ENCODE data around the gene TRIO.

TRIO gene

DNA sequence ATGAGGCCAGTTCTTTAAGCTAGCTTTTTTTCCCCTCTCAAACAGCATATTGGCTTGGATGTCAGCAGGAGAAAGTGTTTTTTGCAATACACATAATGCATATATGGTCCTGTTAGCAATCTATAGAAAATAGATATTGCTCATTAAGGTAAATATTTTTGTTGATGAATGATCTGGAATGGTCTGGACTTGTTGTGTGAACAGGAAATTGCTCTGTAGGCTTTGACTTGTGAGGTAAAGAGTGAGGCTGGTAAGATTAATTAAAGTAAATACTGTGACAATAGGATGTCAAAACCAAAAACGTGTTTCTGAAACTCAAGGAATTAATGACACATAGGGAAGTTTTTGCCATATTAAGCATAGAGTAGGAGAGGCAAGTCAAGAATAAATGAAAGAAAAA is 176.0 kb downstream of the TRIO start:
- no peak for DNase-seq (ENCODE audit: low read depth)
- H3K4me3 ChIP-seq (ENCODE audit: low read length): no peak overlapping the region
- TF ChIP-seq, protein P1, sequence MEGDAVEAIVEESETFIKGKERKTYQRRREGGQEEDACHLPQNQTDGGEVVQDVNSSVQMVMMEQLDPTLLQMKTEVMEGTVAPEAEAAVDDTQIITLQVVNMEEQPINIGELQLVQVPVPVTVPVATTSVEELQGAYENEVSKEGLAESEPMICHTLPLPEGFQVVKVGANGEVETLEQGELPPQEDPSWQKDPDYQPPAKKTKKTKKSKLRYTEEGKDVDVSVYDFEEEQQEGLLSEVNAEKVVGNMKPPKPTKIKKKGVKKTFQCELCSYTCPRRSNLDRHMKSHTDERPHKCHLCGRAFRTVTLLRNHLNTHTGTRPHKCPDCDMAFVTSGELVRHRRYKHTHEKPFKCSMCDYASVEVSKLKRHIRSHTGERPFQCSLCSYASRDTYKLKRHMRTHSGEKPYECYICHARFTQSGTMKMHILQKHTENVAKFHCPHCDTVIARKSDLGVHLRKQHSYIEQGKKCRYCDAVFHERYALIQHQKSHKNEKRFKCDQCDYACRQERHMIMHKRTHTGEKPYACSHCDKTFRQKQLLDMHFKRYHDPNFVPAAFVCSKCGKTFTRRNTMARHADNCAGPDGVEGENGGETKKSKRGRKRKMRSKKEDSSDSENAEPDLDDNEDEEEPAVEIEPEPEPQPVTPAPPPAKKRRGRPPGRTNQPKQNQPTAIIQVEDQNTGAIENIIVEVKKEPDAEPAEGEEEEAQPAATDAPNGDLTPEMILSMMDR (conservative IDR thresholded peaks at IDR 0.05; ENCODE audit: low read length): no peak

DNA sequence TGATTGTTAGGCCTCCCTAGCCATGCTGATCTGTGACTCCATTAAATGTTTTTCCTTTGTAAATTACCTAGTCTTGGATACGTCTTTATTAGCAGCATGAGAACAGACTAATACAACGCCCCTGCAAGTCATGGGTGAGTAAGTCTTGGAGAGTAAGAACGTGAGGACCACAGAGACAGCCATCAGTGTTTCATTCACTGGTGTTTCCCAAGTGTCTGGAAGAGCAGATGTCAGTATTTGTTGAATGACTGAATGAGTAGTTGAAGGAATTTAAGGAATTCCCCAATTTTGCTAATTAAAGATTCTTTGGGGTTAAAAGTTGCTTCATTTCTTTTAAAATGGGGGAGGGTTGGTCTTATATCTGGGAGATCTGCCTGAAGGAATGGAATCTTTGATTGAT is 178.8 kb downstream of the TRIO start:
- TF ChIP-seq, protein P1 (conservative IDR thresholded peaks at IDR 0.05; ENCODE audit: low read length): no peak
- peak; percentile 71 for DNase-seq (ENCODE audit: low read depth)
- no peak overlapping the region for H3K4me3 ChIP-seq (ENCODE audit: low read length)

DNA sequence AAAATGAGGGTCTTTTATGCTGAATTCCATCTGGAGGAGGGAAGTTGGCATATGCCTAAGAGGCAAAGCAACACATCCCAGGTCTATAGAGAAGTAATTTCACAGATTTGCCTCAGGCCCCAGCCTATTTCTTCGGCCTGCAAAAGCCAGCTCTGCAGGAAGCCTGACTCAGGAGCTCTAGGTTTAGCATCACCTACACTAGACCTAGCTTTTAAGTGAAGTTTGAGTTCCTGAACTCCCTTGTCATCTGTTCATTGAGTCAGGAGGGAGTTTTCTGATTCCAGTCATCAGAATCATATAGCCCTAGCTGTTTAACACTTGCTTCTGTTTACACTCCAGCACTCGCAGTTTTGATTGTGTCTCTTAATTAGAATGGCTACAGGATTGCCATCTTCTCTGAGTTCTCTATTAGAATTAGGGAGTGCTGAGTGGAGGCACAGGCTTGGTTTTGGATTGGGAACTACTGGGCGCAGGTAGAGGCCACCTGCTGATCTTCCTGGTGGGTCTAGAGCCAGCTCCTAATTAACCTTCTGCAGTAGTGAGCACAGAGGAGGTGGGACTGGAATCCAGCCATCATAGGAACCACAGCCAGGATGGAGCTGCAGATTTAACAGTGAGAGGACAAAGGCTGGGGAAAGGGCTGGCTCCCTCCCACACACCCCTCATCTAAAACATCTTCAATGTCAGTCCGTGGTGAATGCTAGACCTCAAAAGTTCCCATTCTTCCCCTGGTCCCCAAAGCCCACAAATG is 179.5 kb downstream of the TRIO start:
- no peak for DNase-seq (ENCODE audit: low read depth)
- TF ChIP-seq, protein P1 (conservative IDR thresholded peaks at IDR 0.05; ENCODE audit: low read length): no peak

DNA sequence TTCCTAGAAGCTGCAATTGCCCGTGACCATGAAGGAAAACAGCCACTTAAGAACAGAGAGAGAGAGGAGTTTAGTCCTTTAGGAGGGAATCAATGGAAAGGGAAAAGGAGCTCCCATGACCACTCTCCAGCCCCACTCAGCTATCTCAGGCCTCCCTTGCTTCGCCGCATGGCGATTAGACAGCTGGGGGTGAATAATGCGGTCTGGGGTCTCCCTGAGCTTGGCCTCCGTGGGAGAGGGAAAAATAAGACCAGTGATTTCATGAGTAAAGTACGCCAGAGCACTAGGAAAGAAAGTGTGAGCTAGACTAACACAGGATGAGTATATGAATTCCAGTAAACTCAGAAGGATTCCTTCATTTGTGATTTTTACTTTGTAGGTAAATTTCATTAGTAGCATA is 180.3 kb downstream of the TRIO start:
- DNase-seq (ENCODE audit: low read depth): no peak
- no peak overlapping the region for H3K4me3 ChIP-seq (ENCODE audit: low read length)
- TF ChIP-seq, protein P1 (conservative IDR thresholded peaks at IDR 0.05; ENCODE audit: low read length): no peak

More for the DNA sequence above, 179.5 kb downstream of the TRIO start:
- no peak overlapping the region for H3K4me3 ChIP-seq (ENCODE audit: low read length)

DNA sequence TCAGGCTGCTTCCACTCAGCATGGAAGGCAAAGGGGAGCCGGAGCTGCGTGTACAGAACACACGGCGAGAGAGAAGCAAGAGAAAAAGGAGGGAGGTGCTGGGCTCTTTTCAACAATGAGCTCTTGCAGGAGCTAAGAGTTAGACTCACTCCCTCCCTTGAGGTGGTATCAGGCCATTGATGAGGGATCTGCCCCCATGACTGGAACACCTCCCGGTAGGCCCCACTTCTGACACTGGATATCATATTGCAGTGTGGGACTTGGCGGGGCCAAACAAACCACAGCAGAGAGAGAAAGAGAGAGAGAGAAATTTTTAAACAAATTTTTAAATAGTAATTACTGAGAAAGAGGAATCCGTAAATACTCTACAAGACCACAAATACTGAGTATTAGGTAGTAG is 182.2 kb downstream of the TRIO start:
- TF ChIP-seq, protein P1 (conservative IDR thresholded peaks at IDR 0.05; ENCODE audit: low read length): no peak
- no peak overlapping the region for H3K4me3 ChIP-seq (ENCODE audit: low read length)
- no peak for DNase-seq (ENCODE audit: low read depth)

DNA sequence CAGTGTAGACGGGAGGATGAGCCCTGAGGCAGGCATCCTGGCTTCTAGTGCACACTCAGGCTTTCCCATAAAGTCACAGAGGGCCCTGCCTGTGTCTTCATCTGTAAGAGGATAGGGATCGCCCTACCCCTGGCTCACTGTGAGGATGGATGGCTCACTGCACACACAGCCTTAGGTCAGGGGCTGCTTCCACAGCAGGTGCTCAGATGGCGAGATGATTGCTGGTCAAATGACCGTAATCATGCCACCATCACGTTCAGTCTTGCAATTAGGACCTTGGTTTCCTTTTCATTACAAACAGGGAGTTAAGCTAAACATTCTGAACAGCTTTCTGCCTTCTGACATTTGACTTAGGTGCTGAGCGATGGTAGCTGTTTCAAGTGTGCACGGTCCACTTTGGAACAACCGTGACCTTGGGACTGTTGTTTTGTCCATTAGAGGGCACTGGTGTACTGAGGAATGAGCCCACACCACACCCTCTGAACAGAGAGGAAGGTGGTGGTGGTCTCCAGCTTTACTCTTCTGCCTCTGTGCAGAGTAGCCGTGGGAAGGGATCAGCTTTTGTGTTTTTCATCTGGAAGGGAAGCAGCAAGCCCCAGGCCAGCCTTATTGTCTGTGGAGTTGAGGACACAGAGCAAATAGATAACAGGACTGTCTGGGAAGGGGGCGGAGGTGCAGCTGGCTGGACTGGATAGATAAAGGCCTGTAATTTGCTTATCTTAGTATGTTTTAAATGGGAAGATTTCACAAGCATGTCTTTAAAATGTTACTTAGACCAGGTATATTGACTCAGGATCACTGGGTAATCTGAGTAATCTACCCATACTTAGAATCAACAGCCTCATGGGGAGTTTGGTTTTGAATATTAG is 183.1 kb downstream of the TRIO start:
- TF ChIP-seq, protein P1 (conservative IDR thresholded peaks at IDR 0.05; ENCODE audit: low read length): peak; percentile 23; the same call in 1 of the 2 replicates
- DNase-seq (ENCODE audit: low read depth): no peak
- H3K4me3 ChIP-seq (ENCODE audit: low read length): no peak overlapping the region
